Lower lobe of right lung (tissue), 2 donors: ENCODE measurements around the gene CGB7. TPM values are rescaled to one million over a fixed set of nuclear protein-coding genes. Genes with fewer than 3 reads are reported as not detected.
"Not testable (repeated sequence)": the region's sequence is repeated elsewhere in the genome, so short reads cannot be mapped to it uniquely, and the experiment has no call there.

ENCODE experiments used
- ATAC-seq, 2 donors: fragments of 200-7000 bp; cut with Tn5 transposase; one replicate each; pipeline ENCODE4 v1.9.1; 2020 to 2022; ENCODE audit warnings: mild to moderate bottlenecking in 2 of 2, moderate library complexity in 2 of 2
- DNase-seq: peaks from one replicate; pipeline ENCODE4 v3.0.0-alpha.2; 2020
- H3K27ac ChIP-seq: fragments of 200-600 bp; one replicate; pipeline ENCODE4 v1.8.0; 2022
- H3K27me3 ChIP-seq: fragments of 200-600 bp; one replicate; pipeline ENCODE4 v1.8.0; 2022; ENCODE audit warnings: low read depth
- H3K36me3 ChIP-seq: fragments of 200-600 bp; one replicate; pipeline ENCODE4 v1.8.0; 2022; ENCODE audit warnings: mild to moderate bottlenecking
- H3K4me1 ChIP-seq: fragments of 200-600 bp; one replicate; pipeline ENCODE4 v1.8.0; 2022
- H3K4me3 ChIP-seq: fragments of 200-600 bp; one replicate; pipeline ENCODE4 v1.8.0; 2022; ENCODE audit warnings: mild to moderate bottlenecking
- H3K9me3 ChIP-seq: fragments of 200-600 bp; one replicate; pipeline ENCODE4 v1.8.0; 2022
- CTCF ChIP-seq: fragments of 200-600 bp; IDR thresholded peaks from one replicate; pipeline ENCODE4 v1.8.0; 2022; ENCODE audit warnings: antibody characterized with exemption, mild to moderate bottlenecking
- intact Hi-C: fragments of 100-400 bp; cut with DNase I; formaldehyde crosslinking; loops from one replicate; pipeline ENCODE4 v1.11.0; 2022
- total RNA-seq: library from RNA; stranded (reverse); fragmentation: NEBNext Ultra II Directional; extraction: Animal tissue kit (Norgen Biotek cat#: 25700); gene quantifications from one replicate; pipeline ENCODE4 v1.2.1, GENCODE V29; 2021
- donor health status: DM: no; HTN: yes; CAD: no; lungs with severe emphysema.

Gene CGB7
- total RNA-seq, 1 donor from 2014 or later: 0.77 TPM

GRCh38 chr19:49056101-49056901, 1.2 kb downstream of the CGB7 start:
- H3K9me3 ChIP-seq: no peaks in the 10 kb centered on the region
- no peaks in the 10 kb centered on the region for H3K36me3 ChIP-seq
- peaks cover 25% of the 10 kb centered on the region for H3K4me1 ChIP-seq
- peak overlapping the region; percentile 71 for H3K4me3 ChIP-seq
- DNase-seq (peak; percentile 70), ATAC-seq (peak; percentile 87 to 90)
- H3K27me3 ChIP-seq: peaks cover 21% of the 10 kb centered on the region
- no peak overlapping the region for H3K27ac ChIP-seq
- intact Hi-C loops: no loop called here
- TF ChIP-seq CTCF: peak; percentile 40

- H3K27me3 ChIP-seq, H3K36me3 ChIP-seq, ATAC-seq, intact Hi-C loops, H3K4me1 ChIP-seq, H3K4me3 ChIP-seq, DNase-seq, H3K27ac ChIP-seq, H3K9me3 ChIP-seq: not testable (repeated sequence)
Measured at GRCh38 chr19:49050376-49051033, 7.0 kb downstream of the CGB7 start.

- H3K9me3 ChIP-seq, H3K27ac ChIP-seq, H3K4me3 ChIP-seq, DNase-seq, H3K27me3 ChIP-seq, H3K4me1 ChIP-seq, H3K36me3 ChIP-seq, intact Hi-C loops, ATAC-seq: not testable (repeated sequence)
Measured at GRCh38 chr19:49049834-49050233, 7.7 kb downstream of the CGB7 start.

- H3K4me1 ChIP-seq, H3K4me3 ChIP-seq, DNase-seq, H3K27me3 ChIP-seq, H3K36me3 ChIP-seq, H3K27ac ChIP-seq, intact Hi-C loops, ATAC-seq, H3K9me3 ChIP-seq: not testable (repeated sequence)
Measured at GRCh38 chr19:49049011-49049410, 8.5 kb downstream of the CGB7 start, which contains the start of gene CGB8. TSS of gene CGB8 (minus strand) at chr19:49049111. CDS start at chr19:49048739, 372 bp downstream.

GRCh38 chr19:49043548-49043947, 14.0 kb downstream of the CGB7 start, which contains the start of gene CGB5:
TSS of gene CGB5 (plus strand) at chr19:49043848. CDS start at chr19:49044210, 362 bp downstream.
- ATAC-seq: not testable (repeated sequence)

GRCh38 chr19:49042666-49043065, 14.9 kb downstream of the CGB7 start:
- ATAC-seq, H3K4me1 ChIP-seq, DNase-seq, H3K4me3 ChIP-seq, intact Hi-C loops, H3K9me3 ChIP-seq, H3K27me3 ChIP-seq, H3K27ac ChIP-seq, H3K36me3 ChIP-seq: not testable (repeated sequence)

More at GRCh38 chr19:49043548-49043947, 14.0 kb downstream of the CGB7 start, which contains the start of gene CGB5:
- H3K27ac ChIP-seq, H3K36me3 ChIP-seq, intact Hi-C loops, H3K4me3 ChIP-seq, H3K27me3 ChIP-seq, DNase-seq, H3K4me1 ChIP-seq, H3K9me3 ChIP-seq: not testable (repeated sequence)

GRCh38 chr19:49042177-49042576, 15.4 kb downstream of the CGB7 start:
- Histone ChIP-seq H3K36me3 (no peaks in the 10 kb centered on the region), H3K27ac (no peak overlapping the region), H3K4me3 (no peak overlapping the region), H3K27me3 (no peaks in the 10 kb centered on the region), H3K4me1 (no peaks in the 10 kb centered on the region), H3K9me3 (no peaks in the 10 kb centered on the region)
- intact Hi-C loops: no loop called here
- no peak for DNase-seq
- no peak for TF ChIP-seq CTCF
- no peak for ATAC-seq

GRCh38 chr19:49039736-49040135, 17.8 kb downstream of the CGB7 start:
- not testable (repeated sequence) for H3K36me3 ChIP-seq

GRCh38 chr19:49038557-49039276, 18.8 kb downstream of the CGB7 start:
- ATAC-seq, H3K9me3 ChIP-seq, H3K4me1 ChIP-seq, H3K27me3 ChIP-seq, H3K27ac ChIP-seq, H3K4me3 ChIP-seq, intact Hi-C loops, H3K36me3 ChIP-seq, DNase-seq: not testable (repeated sequence)

More at GRCh38 chr19:49039736-49040135, 17.8 kb downstream of the CGB7 start:
- intact Hi-C loops, H3K27ac ChIP-seq, H3K27me3 ChIP-seq, DNase-seq, H3K9me3 ChIP-seq, ATAC-seq, H3K4me3 ChIP-seq, H3K4me1 ChIP-seq: not testable (repeated sequence)

GRCh38 chr19:49038111-49038510, 19.4 kb downstream of the CGB7 start:
- H3K4me1 ChIP-seq, H3K27me3 ChIP-seq, H3K27ac ChIP-seq, H3K4me3 ChIP-seq, DNase-seq, H3K36me3 ChIP-seq, H3K9me3 ChIP-seq, intact Hi-C loops, ATAC-seq: not testable (repeated sequence)
